GM23338 (cell line): Measurements from ENCODE around the gene PIK3R3. TPM values are rescaled to one million over a fixed set of nuclear protein-coding genes. Genes with fewer than 3 reads are reported as not detected.

Experiments
- ATAC-seq: fragments of 200-7000 bp; cut with Tn5 transposase; 3 replicates; pipeline ENCODE4 v1.9.1; 2020
- DNase-seq: peaks from one replicate; pipeline ENCODE4 v3.0.0-alpha.2; 2015; ENCODE audit warnings: low spot score
- H2AFZ ChIP-seq: fragments of 200-600 bp; sonication (generic); 2 replicates; pipeline ENCODE4 v1.8.0; 2016; ENCODE audit warnings: antibody characterized with exemption, mild to moderate bottlenecking, moderate library complexity
- H3F3A ChIP-seq: fragments of 200-600 bp; sonication (generic); replicated peaks from 2 replicates; pipeline ENCODE4 v1.8.0; 2017; ENCODE audit warnings: antibody characterized with exemption, mixed run types, low read depth
- H3K27ac ChIP-seq: fragments of 200-600 bp; sonication (generic); 2 replicates; pipeline ENCODE4 v1.6.1; 2016; ENCODE audit warnings: low read depth
- H3K27me3 ChIP-seq: fragments of 200-600 bp; sonication (generic); 2 replicates; pipeline ENCODE4 v1.8.0; 2016; ENCODE audit warnings: mild to moderate bottlenecking, mixed run types, moderate library complexity; ENCODE audit not compliant: insufficient read depth
- H3K36me3 ChIP-seq: fragments of 200-600 bp; sonication (generic); 2 replicates; pipeline ENCODE4 v1.8.0; 2016; ENCODE audit warnings: mild to moderate bottlenecking; ENCODE audit not compliant: insufficient read depth
- H3K4me1 ChIP-seq: fragments of 200-600 bp; sonication (generic); 2 replicates; pipeline ENCODE4 v1.8.0; 2016; ENCODE audit warnings: mild to moderate bottlenecking, moderate library complexity; ENCODE audit not compliant: insufficient read depth
- H3K4me2 ChIP-seq: fragments of 200-600 bp; sonication (generic); 2 replicates; pipeline ENCODE4 v1.7.1; 2017; ENCODE audit warnings: mixed run types
- H3K4me3 ChIP-seq: fragments of 200-600 bp; sonication (generic); 2 replicates; pipeline ENCODE4 v1.6.1; 2016; ENCODE audit warnings: mixed run types
- H3K79me2 ChIP-seq: fragments of 200-600 bp; sonication (generic); replicated peaks from 2 replicates; pipeline ENCODE4 v1.8.0; 2017; ENCODE audit warnings: mild to moderate bottlenecking; ENCODE audit not compliant: insufficient read depth
- H3K9me2 ChIP-seq: fragments of 200-600 bp; sonication (generic); 2 replicates; pipeline ENCODE4 v1.8.0; 2017; ENCODE audit not compliant: insufficient read depth
- H4K20me1 ChIP-seq: fragments of 200-600 bp; sonication (generic); replicated peaks from 2 replicates; pipeline ENCODE4 v1.8.0; 2017; ENCODE audit warnings: mild to moderate bottlenecking; ENCODE audit not compliant: insufficient read depth
- H3K27ac Mint-ChIP-seq: 2 replicates; pipeline ENCODE4 v1.8.0; 2020; ENCODE audit warnings: inconsistent platforms, mild to moderate bottlenecking, moderate library complexity, mixed read lengths
- H3K27me3 Mint-ChIP-seq: 3 replicates; pipeline ENCODE4 v1.8.0; 2022; ENCODE audit warnings: low read depth, mild to moderate bottlenecking, moderate library complexity, mixed read lengths, inconsistent platforms; ENCODE audit not compliant: insufficient read depth, poor library complexity
- H3K36me3 Mint-ChIP-seq: 3 replicates; pipeline ENCODE4 v1.8.0; 2021; ENCODE audit warnings: low read depth, mild to moderate bottlenecking, inconsistent platforms, moderate library complexity, mixed read lengths
- H3K4me1 Mint-ChIP-seq: 3 replicates; pipeline ENCODE4 v1.8.0; 2020; ENCODE audit warnings: mild to moderate bottlenecking, inconsistent platforms, mixed read lengths
- H3K4me3 Mint-ChIP-seq: 3 replicates; pipeline ENCODE4 v1.8.0; 2021; ENCODE audit warnings: moderate library complexity, mild to moderate bottlenecking, inconsistent platforms, mixed read lengths
- H3K9me3 Mint-ChIP-seq: 3 replicates; pipeline ENCODE4 v1.8.0; 2020; ENCODE audit warnings: moderate library complexity, mild to moderate bottlenecking, inconsistent platforms, mixed read lengths
- CREB1 ChIP-seq: fragments of 250-450 bp; sonication (Bioruptor Pico); IDR thresholded peaks from 2 replicates; pipeline ENCODE4 v1.5.0; 2020; ENCODE audit warnings: low read depth, mild to moderate bottlenecking, moderate library complexity
- EZH2 ChIP-seq: fragments of 200-600 bp; sonication (generic); IDR thresholded peaks from one replicate; pipeline ENCODE4 v1.8.0; 2017; ENCODE audit warnings: antibody characterized with exemption, mild to moderate bottlenecking, low read depth; ENCODE audit not compliant: unreplicated experiment
- EZH2phosphoT487 ChIP-seq: fragments of 200-600 bp; sonication (generic); IDR thresholded peaks from one replicate; pipeline ENCODE4 v1.8.1; 2018; ENCODE audit warnings: antibody characterized with exemption; ENCODE audit not compliant: unreplicated experiment
- JUNB ChIP-seq: IDR thresholded peaks from one replicate; pipeline ENCODE4 v1.6.1; 2016; ENCODE audit warnings: antibody characterized with exemption; ENCODE audit not compliant: unreplicated experiment
- NANOG ChIP-seq: IDR thresholded peaks from 2 replicates; pipeline ENCODE4 v1.6.1; 2016; ENCODE audit warnings: antibody characterized with exemption, borderline replicate concordance
- POLR2AphosphoS5 ChIP-seq: IDR thresholded peaks from 2 replicates; pipeline ENCODE4 v1.6.1; 2016; ENCODE audit warnings: antibody characterized with exemption, low read depth
- STAT1 ChIP-seq: IDR thresholded peaks from one replicate; pipeline ENCODE4 v1.6.1; 2016; ENCODE audit warnings: antibody characterized with exemption; ENCODE audit not compliant: unreplicated experiment
- ZNF114 ChIP-seq: fragments of 250-450 bp; sonication (Bioruptor Pico); IDR thresholded peaks from 2 replicates; pipeline ENCODE4 v1.5.0; 2020; ENCODE audit warnings: mild to moderate bottlenecking, moderate library complexity
- polyA plus RNA-seq: library from polyadenylated mRNA; unstranded; fragments of >200 nt; fragmentation: Nextera tagmentation; extraction: Ambion mirVana; gene quantifications from 2 replicates; pipeline ENCODE4 v1.2.1, GENCODE V29; 2016
- total RNA-seq: library from RNA; depleted of rRNA; stranded (reverse); fragments of >200 nt; shearing (Covaris generic); gene quantifications from 2 replicates; pipeline ENCODE4 v1.2.3, GENCODE V29; 2014
- TF ChIP-seq, protein P1 (sequence below): fragments of 250-450 bp; sonication (Bioruptor Pico); IDR thresholded peaks from 2 replicates; pipeline ENCODE4 v1.5.0; 2020; ENCODE audit warnings: mild to moderate bottlenecking, moderate library complexity
- TF ChIP-seq, protein P2 (sequence below): IDR thresholded peaks from 2 replicates; pipeline ENCODE4 v1.6.1; 2016; ENCODE audit warnings: antibody characterized with exemption
- TF ChIP-seq, protein P3 (sequence below): IDR thresholded peaks from one replicate; pipeline ENCODE4 v1.6.1; 2018; ENCODE audit warnings: antibody characterized with exemption; ENCODE audit not compliant: unreplicated experiment

Gene PIK3R3
- total and polyA plus RNA-seq, 2 experiments from 2014 or later: 7.5 to 8.6 TPM

DNA sequence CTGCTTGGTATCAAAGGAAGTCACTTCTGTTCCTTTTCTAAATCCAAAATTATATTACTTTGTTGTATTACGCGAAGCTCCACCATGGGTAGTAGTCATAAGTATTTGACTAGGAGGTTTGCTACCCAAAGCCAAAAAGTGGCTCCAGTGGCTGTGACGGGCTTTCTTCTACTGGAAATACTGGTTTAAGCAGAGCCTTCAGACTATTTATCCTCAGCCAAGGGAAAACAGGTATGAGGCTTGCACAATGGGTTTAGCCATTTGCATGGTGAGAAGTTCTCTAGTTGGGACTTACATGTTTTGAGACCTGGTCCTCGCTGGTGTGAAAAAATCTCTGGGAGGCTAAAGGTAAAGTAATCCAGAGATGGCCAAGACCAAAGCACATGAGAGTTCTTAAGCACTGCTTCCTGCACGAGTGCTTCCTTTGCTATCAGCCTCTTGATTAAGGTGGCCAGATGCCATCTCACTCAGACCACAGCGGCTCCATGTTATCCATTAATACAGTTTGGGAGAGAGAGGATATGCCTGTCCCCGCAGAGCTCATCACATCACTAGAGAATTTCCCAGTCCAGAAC, 121.2 kb downstream of the PIK3R3 start (continued):
- TF ChIP-seq, protein P1, sequence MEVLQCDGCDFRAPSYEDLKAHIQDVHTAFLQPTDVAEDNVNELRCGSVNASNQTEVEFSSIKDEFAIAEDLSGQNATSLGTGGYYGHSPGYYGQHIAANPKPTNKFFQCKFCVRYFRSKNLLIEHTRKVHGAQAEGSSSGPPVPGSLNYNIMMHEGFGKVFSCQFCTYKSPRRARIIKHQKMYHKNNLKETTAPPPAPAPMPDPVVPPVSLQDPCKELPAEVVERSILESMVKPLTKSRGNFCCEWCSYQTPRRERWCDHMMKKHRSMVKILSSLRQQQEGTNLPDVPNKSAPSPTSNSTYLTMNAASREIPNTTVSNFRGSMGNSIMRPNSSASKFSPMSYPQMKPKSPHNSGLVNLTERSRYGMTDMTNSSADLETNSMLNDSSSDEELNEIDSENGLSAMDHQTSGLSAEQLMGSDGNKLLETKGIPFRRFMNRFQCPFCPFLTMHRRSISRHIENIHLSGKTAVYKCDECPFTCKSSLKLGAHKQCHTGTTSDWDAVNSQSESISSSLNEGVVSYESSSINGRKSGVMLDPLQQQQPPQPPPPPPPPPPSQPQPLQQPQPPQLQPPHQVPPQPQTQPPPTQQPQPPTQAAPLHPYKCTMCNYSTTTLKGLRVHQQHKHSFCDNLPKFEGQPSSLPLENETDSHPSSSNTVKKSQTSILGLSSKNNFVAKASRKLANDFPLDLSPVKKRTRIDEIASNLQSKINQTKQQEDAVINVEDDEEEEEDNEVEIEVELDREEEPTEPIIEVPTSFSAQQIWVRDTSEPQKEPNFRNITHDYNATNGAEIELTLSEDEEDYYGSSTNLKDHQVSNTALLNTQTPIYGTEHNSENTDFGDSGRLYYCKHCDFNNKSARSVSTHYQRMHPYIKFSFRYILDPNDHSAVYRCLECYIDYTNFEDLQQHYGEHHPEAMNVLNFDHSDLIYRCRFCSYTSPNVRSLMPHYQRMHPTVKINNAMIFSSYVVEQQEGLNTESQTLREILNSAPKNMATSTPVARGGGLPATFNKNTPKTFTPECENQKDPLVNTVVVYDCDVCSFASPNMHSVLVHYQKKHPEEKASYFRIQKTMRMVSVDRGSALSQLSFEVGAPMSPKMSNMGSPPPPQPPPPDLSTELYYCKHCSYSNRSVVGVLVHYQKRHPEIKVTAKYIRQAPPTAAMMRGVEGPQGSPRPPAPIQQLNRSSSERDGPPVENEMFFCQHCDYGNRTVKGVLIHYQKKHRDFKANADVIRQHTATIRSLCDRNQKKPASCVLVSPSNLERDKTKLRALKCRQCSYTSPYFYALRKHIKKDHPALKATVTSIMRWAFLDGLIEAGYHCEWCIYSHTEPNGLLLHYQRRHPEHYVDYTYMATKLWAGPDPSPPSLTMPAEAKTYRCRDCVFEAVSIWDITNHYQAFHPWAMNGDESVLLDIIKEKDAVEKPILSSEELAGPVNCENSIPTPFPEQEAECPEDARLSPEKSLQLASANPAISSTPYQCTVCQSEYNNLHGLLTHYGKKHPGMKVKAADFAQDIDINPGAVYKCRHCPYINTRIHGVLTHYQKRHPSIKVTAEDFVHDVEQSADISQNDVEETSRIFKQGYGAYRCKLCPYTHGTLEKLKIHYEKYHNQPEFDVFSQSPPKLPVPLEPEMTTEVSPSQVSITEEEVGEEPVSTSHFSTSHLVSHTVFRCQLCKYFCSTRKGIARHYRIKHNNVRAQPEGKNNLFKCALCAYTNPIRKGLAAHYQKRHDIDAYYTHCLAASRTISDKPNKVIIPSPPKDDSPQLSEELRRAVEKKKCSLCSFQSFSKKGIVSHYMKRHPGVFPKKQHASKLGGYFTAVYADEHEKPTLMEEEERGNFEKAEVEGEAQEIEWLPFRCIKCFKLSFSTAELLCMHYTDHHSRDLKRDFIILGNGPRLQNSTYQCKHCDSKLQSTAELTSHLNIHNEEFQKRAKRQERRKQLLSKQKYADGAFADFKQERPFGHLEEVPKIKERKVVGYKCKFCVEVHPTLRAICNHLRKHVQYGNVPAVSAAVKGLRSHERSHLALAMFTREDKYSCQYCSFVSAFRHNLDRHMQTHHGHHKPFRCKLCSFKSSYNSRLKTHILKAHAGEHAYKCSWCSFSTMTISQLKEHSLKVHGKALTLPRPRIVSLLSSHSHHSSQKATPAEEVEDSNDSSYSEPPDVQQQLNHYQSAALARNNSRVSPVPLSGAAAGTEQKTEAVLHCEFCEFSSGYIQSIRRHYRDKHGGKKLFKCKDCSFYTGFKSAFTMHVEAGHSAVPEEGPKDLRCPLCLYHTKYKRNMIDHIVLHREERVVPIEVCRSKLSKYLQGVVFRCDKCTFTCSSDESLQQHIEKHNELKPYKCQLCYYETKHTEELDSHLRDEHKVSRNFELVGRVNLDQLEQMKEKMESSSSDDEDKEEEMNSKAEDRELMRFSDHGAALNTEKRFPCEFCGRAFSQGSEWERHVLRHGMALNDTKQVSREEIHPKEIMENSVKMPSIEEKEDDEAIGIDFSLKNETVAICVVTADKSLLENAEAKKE: no peak
- TF ChIP-seq CREB1 (no peak), JUNB (no peak), EZH2phosphoT487 (no peak)
- TF ChIP-seq, protein P2, sequence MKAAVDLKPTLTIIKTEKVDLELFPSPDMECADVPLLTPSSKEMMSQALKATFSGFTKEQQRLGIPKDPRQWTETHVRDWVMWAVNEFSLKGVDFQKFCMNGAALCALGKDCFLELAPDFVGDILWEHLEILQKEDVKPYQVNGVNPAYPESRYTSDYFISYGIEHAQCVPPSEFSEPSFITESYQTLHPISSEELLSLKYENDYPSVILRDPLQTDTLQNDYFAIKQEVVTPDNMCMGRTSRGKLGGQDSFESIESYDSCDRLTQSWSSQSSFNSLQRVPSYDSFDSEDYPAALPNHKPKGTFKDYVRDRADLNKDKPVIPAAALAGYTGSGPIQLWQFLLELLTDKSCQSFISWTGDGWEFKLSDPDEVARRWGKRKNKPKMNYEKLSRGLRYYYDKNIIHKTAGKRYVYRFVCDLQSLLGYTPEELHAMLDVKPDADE: no peak

DNA sequence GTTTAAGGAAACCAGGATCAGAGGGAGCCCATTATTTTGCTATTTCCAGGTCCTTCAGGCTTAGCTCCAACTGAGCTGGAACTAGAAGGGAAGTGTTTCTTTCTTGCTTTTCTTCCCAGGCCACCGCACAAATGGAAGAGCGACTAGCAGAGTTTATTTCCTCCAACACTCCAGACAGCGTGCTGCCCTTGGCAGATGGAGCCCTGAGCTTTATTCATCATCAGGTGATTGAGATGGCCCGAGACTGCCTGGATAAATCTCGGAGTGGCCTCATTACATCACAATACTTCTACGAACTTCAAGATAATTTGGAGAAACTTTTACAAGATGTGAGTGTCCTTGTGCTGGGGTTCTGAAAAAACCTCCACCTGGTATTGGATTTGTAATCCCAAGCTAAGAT, 121.8 kb downstream of the PIK3R3 start:
- Histone ChIP-seq H3K79me2 (no peaks in the 10 kb centered on the region), H3F3A (no peaks in the 10 kb centered on the region), H3K27ac (no peak overlapping the region), H3K4me1 (no peaks in the 10 kb centered on the region), H3K4me2 (no peak overlapping the region), H3K36me3 (peaks cover 10% of the 10 kb centered on the region; the same call in 1 of the 2 replicates), H2AFZ (no peak overlapping the region), H3K27me3 (no peaks in the 10 kb centered on the region), H3K9me2 (no peaks in the 10 kb centered on the region), H3K4me3 (no peak overlapping the region), H4K20me1 (0 out of 2 replicates have a peak, but pooled peaks cover 4% of the 10 kb centered on the region)
- Mint-ChIP-seq H3K27ac (no peak overlapping the region; the same call in 1 of the 2 replicates), H3K27me3 (no peaks in the 10 kb centered on the region), H3K36me3 (peaks cover 62% of the 10 kb centered on the region), H3K4me1 (no peaks in the 10 kb centered on the region), H3K9me3 (peaks cover 4% of the 10 kb centered on the region; the same call in 2 of the 3 replicates), H3K4me3 (no peak overlapping the region)
- no peak for ATAC-seq
- no peak for DNase-seq
- TF ChIP-seq, protein P2: no peak
- no peak for TF ChIP-seq ZNF114 (CRISPR knock-in tag)
- TF ChIP-seq EZH2phosphoT487: no peak
- TF ChIP-seq POLR2AphosphoS5: no peak
- TF ChIP-seq, protein P3, sequence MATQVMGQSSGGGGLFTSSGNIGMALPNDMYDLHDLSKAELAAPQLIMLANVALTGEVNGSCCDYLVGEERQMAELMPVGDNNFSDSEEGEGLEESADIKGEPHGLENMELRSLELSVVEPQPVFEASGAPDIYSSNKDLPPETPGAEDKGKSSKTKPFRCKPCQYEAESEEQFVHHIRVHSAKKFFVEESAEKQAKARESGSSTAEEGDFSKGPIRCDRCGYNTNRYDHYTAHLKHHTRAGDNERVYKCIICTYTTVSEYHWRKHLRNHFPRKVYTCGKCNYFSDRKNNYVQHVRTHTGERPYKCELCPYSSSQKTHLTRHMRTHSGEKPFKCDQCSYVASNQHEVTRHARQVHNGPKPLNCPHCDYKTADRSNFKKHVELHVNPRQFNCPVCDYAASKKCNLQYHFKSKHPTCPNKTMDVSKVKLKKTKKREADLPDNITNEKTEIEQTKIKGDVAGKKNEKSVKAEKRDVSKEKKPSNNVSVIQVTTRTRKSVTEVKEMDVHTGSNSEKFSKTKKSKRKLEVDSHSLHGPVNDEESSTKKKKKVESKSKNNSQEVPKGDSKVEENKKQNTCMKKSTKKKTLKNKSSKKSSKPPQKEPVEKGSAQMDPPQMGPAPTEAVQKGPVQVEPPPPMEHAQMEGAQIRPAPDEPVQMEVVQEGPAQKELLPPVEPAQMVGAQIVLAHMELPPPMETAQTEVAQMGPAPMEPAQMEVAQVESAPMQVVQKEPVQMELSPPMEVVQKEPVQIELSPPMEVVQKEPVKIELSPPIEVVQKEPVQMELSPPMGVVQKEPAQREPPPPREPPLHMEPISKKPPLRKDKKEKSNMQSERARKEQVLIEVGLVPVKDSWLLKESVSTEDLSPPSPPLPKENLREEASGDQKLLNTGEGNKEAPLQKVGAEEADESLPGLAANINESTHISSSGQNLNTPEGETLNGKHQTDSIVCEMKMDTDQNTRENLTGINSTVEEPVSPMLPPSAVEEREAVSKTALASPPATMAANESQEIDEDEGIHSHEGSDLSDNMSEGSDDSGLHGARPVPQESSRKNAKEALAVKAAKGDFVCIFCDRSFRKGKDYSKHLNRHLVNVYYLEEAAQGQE: no peak
- TF ChIP-seq EZH2: no peak
- TF ChIP-seq NANOG: no peak
- TF ChIP-seq CREB1: no peak
- TF ChIP-seq JUNB: no peak
- TF ChIP-seq STAT1: no peak
